Measurements from ENCODE around the gene PUM1.

PUM1 gene

GRCh38 chr1:30888391-30888790 lies 177.1 kb downstream of the PUM1 start:
- Histone ChIP-seq H4K20me1 (ENCODE audit: control insufficient read depth, insufficient read depth, low read depth, low read length) (no peaks in the 10 kb centered on the region), H3K27me3 (ENCODE audit: control insufficient read depth, low read length) (peaks cover 31% of the 10 kb centered on the region), H3K4me1 (ENCODE audit: control insufficient read depth, low read length) (peaks cover 6% of the 10 kb centered on the region), H3K4me2 (ENCODE audit: low read length) (no peak overlapping the region), H3K79me2 (ENCODE audit: control insufficient read depth, low read length) (no peaks in the 10 kb centered on the region), H3K9me2 (replicated peaks; ENCODE audit: control insufficient read depth, low read length) (no peaks in the 10 kb centered on the region), H3K9me3 (ENCODE audit: control insufficient read depth, insufficient read depth, low read length) (no peaks in the 10 kb centered on the region), H3K27ac (ENCODE audit: low read depth, low read length) (no peak overlapping the region), H3F3A (ENCODE audit: control insufficient read depth, insufficient read depth) (peaks cover 4% of the 10 kb centered on the region; the same call in 1 of the 2 replicates), H3K4me3 (ENCODE audit: low read length) (no peak overlapping the region), H3K36me3 (ENCODE audit: control insufficient read depth, low read length) (no peaks in the 10 kb centered on the region)
- TF ChIP-seq EZH2phosphoT487 (IDR thresholded peaks at IDR 0.05; ENCODE audit: borderline replicate concordance, low read length): no peak
- TF ChIP-seq, protein P1, sequence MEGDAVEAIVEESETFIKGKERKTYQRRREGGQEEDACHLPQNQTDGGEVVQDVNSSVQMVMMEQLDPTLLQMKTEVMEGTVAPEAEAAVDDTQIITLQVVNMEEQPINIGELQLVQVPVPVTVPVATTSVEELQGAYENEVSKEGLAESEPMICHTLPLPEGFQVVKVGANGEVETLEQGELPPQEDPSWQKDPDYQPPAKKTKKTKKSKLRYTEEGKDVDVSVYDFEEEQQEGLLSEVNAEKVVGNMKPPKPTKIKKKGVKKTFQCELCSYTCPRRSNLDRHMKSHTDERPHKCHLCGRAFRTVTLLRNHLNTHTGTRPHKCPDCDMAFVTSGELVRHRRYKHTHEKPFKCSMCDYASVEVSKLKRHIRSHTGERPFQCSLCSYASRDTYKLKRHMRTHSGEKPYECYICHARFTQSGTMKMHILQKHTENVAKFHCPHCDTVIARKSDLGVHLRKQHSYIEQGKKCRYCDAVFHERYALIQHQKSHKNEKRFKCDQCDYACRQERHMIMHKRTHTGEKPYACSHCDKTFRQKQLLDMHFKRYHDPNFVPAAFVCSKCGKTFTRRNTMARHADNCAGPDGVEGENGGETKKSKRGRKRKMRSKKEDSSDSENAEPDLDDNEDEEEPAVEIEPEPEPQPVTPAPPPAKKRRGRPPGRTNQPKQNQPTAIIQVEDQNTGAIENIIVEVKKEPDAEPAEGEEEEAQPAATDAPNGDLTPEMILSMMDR (IDR thresholded peaks at IDR 0.05; ENCODE audit: low read depth, low read length, poor library complexity, severe bottlenecking): no peak

GRCh38 chr1:30887485-30888315 lies 177.8 kb downstream of the PUM1 start:
- Histone ChIP-seq H3K4me1 (ENCODE audit: control insufficient read depth, low read length) (peaks cover 6% of the 10 kb centered on the region), H3K36me3 (ENCODE audit: control insufficient read depth, low read length) (no peaks in the 10 kb centered on the region), H3K79me2 (ENCODE audit: control insufficient read depth, low read length) (no peaks in the 10 kb centered on the region), H3K4me3 (ENCODE audit: low read length) (no peak overlapping the region), H3K4me2 (ENCODE audit: low read length) (no peak overlapping the region), H3K9me3 (ENCODE audit: control insufficient read depth, insufficient read depth, low read length) (no peaks in the 10 kb centered on the region), H4K20me1 (ENCODE audit: control insufficient read depth, insufficient read depth, low read depth, low read length) (no peaks in the 10 kb centered on the region), H3K27me3 (ENCODE audit: control insufficient read depth, low read length) (peaks cover 35% of the 10 kb centered on the region), H3K9me2 (replicated peaks; ENCODE audit: control insufficient read depth, low read length) (no peaks in the 10 kb centered on the region), H3F3A (ENCODE audit: control insufficient read depth, insufficient read depth) (peaks cover 4% of the 10 kb centered on the region; the same call in 1 of the 2 replicates), H3K27ac (ENCODE audit: low read depth, low read length) (no peak overlapping the region)
- TF ChIP-seq, protein P1 (IDR thresholded peaks at IDR 0.05; ENCODE audit: low read depth, low read length, poor library complexity, severe bottlenecking): no peak
- TF ChIP-seq EZH2phosphoT487 (IDR thresholded peaks at IDR 0.05; ENCODE audit: borderline replicate concordance, low read length): no peak

GRCh38 chr1:30886710-30887428 lies 178.6 kb downstream of the PUM1 start:
- peaks cover 43% of the 10 kb centered on the region for H3K27me3 ChIP-seq (ENCODE audit: control insufficient read depth, low read length)
- no peak for TF ChIP-seq EZH2phosphoT487 (IDR thresholded peaks at IDR 0.05; ENCODE audit: borderline replicate concordance, low read length)
- TF ChIP-seq, protein P1 (IDR thresholded peaks at IDR 0.05; ENCODE audit: low read depth, low read length, poor library complexity, severe bottlenecking): no peak
- H3K4me1 ChIP-seq (ENCODE audit: control insufficient read depth, low read length): peaks cover 7% of the 10 kb centered on the region
- H3K9me2 ChIP-seq (replicated peaks; ENCODE audit: control insufficient read depth, low read length): no peaks in the 10 kb centered on the region
- H3K36me3 ChIP-seq (ENCODE audit: control insufficient read depth, low read length): no peaks in the 10 kb centered on the region
- H3K4me2 ChIP-seq (ENCODE audit: low read length): no peak overlapping the region
- no peaks in the 10 kb centered on the region for H3K9me3 ChIP-seq (ENCODE audit: control insufficient read depth, insufficient read depth, low read length)
- H3K27ac ChIP-seq (ENCODE audit: low read depth, low read length): no peak overlapping the region
- peaks cover 4% of the 10 kb centered on the region; the same call in 1 of the 2 replicates for H3F3A ChIP-seq (ENCODE audit: control insufficient read depth, insufficient read depth)
- no peaks in the 10 kb centered on the region for H4K20me1 ChIP-seq (ENCODE audit: control insufficient read depth, insufficient read depth, low read depth, low read length)
- H3K79me2 ChIP-seq (ENCODE audit: control insufficient read depth, low read length): no peaks in the 10 kb centered on the region
- no peak overlapping the region for H3K4me3 ChIP-seq (ENCODE audit: low read length)
